MG63 (cell line): Measurements from ENCODE around the gene PLCH2. TPM values are rescaled to one million over a fixed set of nuclear protein-coding genes. Genes with fewer than 3 reads are reported as not detected.

ENCODE experiments used
- DNase-seq: peaks from one replicate; pipeline ENCODE4 v3.0.0-alpha.2; 2020
- H3K27me3 ChIP-seq: fragments of 250-450 bp; sonication (Bioruptor Pico); 2 replicates; pipeline ENCODE4 v1.5.1; 2020; ENCODE audit warnings: mild to moderate bottlenecking, moderate library complexity
- H3K36me3 ChIP-seq: fragments of 250-450 bp; sonication (Bioruptor Pico); 2 replicates; pipeline ENCODE4 v1.5.1; 2020; ENCODE audit warnings: mild to moderate bottlenecking, moderate library complexity
- H3K4me3 ChIP-seq: fragments of 250-450 bp; sonication (Bioruptor Pico); 2 replicates; pipeline ENCODE4 v1.5.1; 2020; ENCODE audit warnings: mild to moderate bottlenecking, moderate library complexity
- H3K9me3 ChIP-seq: fragments of 250-450 bp; sonication (Bioruptor Pico); 2 replicates; pipeline ENCODE4 v1.5.1; 2020; ENCODE audit warnings: mild to moderate bottlenecking, moderate library complexity
- total RNA-seq: library from RNA; depleted of rRNA; stranded (reverse); fragments of >200 nt; shearing (Covaris generic); gene quantifications from 2 replicates; pipeline ENCODE4 v1.2.3, GENCODE V29; 2014; ENCODE audit warnings: low replicate concordance

The PLCH2 gene
- total RNA-seq, 1 experiment from 2014 or later, result not detected

GRCh38 chr1:2532485-2533160 lies 56.5 kb downstream of the PLCH2 start:
- no peaks in the 10 kb centered on the region for H3K27me3 ChIP-seq
- H3K9me3 ChIP-seq, result no peaks in the 10 kb centered on the region
- no peak overlapping the region for H3K4me3 ChIP-seq
- DNase-seq, result no peak
- H3K36me3 ChIP-seq, result no peaks in the 10 kb centered on the region

- DNase-seq, result peak; percentile 48
- no peaks in the 10 kb centered on the region for H3K36me3 ChIP-seq
- H3K9me3 ChIP-seq, result no peaks in the 10 kb centered on the region
- no peak overlapping the region for H3K4me3 ChIP-seq
- H3K27me3 ChIP-seq, result no peaks in the 10 kb centered on the region
Observed at GRCh38 chr1:2533365-2533764, 57.3 kb downstream of the PLCH2 start.

- H3K9me3 ChIP-seq, result no peaks in the 10 kb centered on the region
- DNase-seq, result no peak
Observed at GRCh38 chr1:2534315-2534686, 58.2 kb downstream of the PLCH2 start.

GRCh38 chr1:2534687-2535441 lies 58.8 kb downstream of the PLCH2 start:
- no peaks in the 10 kb centered on the region for H3K27me3 ChIP-seq
- H3K4me3 ChIP-seq, result no peak overlapping the region
- no peaks in the 10 kb centered on the region for H3K36me3 ChIP-seq
- H3K9me3 ChIP-seq, result no peaks in the 10 kb centered on the region
- no peak for DNase-seq

More at GRCh38 chr1:2534315-2534686, 58.2 kb downstream of the PLCH2 start:
- Histone ChIP-seq H3K36me3 (no peaks in the 10 kb centered on the region), H3K4me3 (no peak overlapping the region), H3K27me3 (no peaks in the 10 kb centered on the region)

- no peak for DNase-seq
- Histone ChIP-seq H3K27me3 (no peaks in the 10 kb centered on the region), H3K4me3 (no peak overlapping the region), H3K9me3 (no peaks in the 10 kb centered on the region), H3K36me3 (no peaks in the 10 kb centered on the region)
Observed at GRCh38 chr1:2535455-2535854, 59.4 kb downstream of the PLCH2 start.

GRCh38 chr1:2535981-2536380 lies 59.9 kb downstream of the PLCH2 start:
- H3K36me3 ChIP-seq, result no peaks in the 10 kb centered on the region
- H3K4me3 ChIP-seq, result no peak overlapping the region
- H3K9me3 ChIP-seq, result no peaks in the 10 kb centered on the region
- no peaks in the 10 kb centered on the region for H3K27me3 ChIP-seq
- DNase-seq, result no peak

GRCh38 chr1:2537784-2538115 lies 61.7 kb downstream of the PLCH2 start:
- H3K36me3 ChIP-seq, result no peaks in the 10 kb centered on the region
- no peak overlapping the region for H3K4me3 ChIP-seq
- DNase-seq, result no peak
- no peaks in the 10 kb centered on the region for H3K9me3 ChIP-seq
- H3K27me3 ChIP-seq, result no peaks in the 10 kb centered on the region

- Histone ChIP-seq H3K4me3 (no peak overlapping the region), H3K27me3 (no peaks in the 10 kb centered on the region), H3K9me3 (no peaks in the 10 kb centered on the region), H3K36me3 (no peaks in the 10 kb centered on the region)
- DNase-seq, result no peak
Observed at GRCh38 chr1:2538376-2538775, 62.3 kb downstream of the PLCH2 start.

GRCh38 chr1:2538872-2539271 lies 62.8 kb downstream of the PLCH2 start:
- no peak for DNase-seq
- Histone ChIP-seq H3K9me3 (no peaks in the 10 kb centered on the region), H3K4me3 (no peak overlapping the region), H3K36me3 (no peaks in the 10 kb centered on the region), H3K27me3 (no peaks in the 10 kb centered on the region)

GRCh38 chr1:2539312-2539907 lies 63.3 kb downstream of the PLCH2 start:
- no peak for DNase-seq
- Histone ChIP-seq H3K36me3 (no peaks in the 10 kb centered on the region), H3K9me3 (no peaks in the 10 kb centered on the region), H3K4me3 (no peak overlapping the region), H3K27me3 (no peaks in the 10 kb centered on the region)

- Histone ChIP-seq H3K4me3 (no peak overlapping the region), H3K9me3 (no peaks in the 10 kb centered on the region), H3K36me3 (no peaks in the 10 kb centered on the region), H3K27me3 (no peaks in the 10 kb centered on the region)
- DNase-seq, result no peak
Observed at GRCh38 chr1:2540816-2541492, 64.9 kb downstream of the PLCH2 start.

GRCh38 chr1:2541619-2542245 lies 65.6 kb downstream of the PLCH2 start:
- H3K36me3 ChIP-seq, result no peaks in the 10 kb centered on the region
- no peak for DNase-seq
- no peak overlapping the region for H3K4me3 ChIP-seq
- no peaks in the 10 kb centered on the region for H3K27me3 ChIP-seq
- H3K9me3 ChIP-seq, result no peaks in the 10 kb centered on the region

GRCh38 chr1:2542246-2542915 lies 66.3 kb downstream of the PLCH2 start:
- H3K36me3 ChIP-seq, result no peaks in the 10 kb centered on the region
- no peak for DNase-seq
- H3K27me3 ChIP-seq, result no peaks in the 10 kb centered on the region
- H3K4me3 ChIP-seq, result no peak overlapping the region
- no peaks in the 10 kb centered on the region for H3K9me3 ChIP-seq

- Histone ChIP-seq H3K4me3 (no peak overlapping the region), H3K27me3 (no peaks in the 10 kb centered on the region), H3K36me3 (no peaks in the 10 kb centered on the region), H3K9me3 (no peaks in the 10 kb centered on the region)
- DNase-seq, result no peak
Observed at GRCh38 chr1:2543543-2544092, 67.5 kb downstream of the PLCH2 start.

- Histone ChIP-seq H3K9me3 (no peaks in the 10 kb centered on the region), H3K27me3 (no peaks in the 10 kb centered on the region), H3K36me3 (no peaks in the 10 kb centered on the region), H3K4me3 (no peak overlapping the region)
- DNase-seq, result no peak
Observed at GRCh38 chr1:2544093-2544874, 68.2 kb downstream of the PLCH2 start.
